SKM-1 (cell line): ENCODE results near the gene SLIT3.

Experiments used
- DNase-seq: peaks from one replicate; lab custom pipeline; 2025; ENCODE audit not compliant: unreplicated experiment; lab: John Stamatoyannopoulos, UW

The SLIT3 gene

DNA sequence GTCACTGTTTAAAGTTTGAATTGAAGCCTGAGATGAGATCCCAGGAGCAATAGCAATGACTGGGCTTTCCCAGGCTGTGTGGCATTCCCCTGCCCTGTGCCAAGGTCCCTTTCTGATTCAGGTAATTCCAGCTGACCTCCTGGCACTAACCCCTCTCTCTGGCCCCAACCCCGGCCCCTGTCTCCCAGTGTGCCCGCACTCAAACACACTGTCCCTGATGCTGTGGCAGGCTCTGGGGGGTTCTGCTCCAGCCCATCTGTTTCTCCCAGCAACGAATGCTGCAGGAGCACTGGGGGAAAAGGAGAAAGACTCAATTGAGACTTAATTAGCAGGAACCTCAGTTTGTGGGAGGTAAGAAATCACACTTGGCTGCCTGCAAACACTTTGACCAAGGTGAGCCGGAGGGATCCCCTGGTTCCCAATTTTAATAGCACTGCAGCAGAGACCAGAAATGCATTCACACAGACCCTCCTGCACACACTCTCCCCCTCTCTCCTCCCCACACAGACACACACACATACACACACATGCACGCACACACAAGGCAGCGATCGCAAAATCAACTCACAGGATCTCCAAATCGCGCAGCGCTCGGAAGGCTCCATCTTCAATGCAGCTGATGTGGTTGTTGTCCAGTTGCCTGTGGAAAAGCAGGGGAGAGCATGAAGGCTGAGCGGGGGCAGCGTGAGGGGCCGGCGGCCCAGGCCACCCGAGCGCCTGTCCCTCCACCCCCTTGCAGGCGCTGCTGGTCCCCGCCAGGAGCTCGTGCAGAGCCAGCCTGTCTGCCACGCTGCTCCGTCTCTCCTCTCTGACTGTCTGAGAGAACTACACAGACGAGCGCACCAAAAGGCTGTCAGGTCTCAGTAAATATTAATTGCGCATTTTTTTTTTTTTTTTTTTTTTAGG is 456.7 kb downstream of the SLIT3 start:
- DNase-seq = no peak

DNA sequence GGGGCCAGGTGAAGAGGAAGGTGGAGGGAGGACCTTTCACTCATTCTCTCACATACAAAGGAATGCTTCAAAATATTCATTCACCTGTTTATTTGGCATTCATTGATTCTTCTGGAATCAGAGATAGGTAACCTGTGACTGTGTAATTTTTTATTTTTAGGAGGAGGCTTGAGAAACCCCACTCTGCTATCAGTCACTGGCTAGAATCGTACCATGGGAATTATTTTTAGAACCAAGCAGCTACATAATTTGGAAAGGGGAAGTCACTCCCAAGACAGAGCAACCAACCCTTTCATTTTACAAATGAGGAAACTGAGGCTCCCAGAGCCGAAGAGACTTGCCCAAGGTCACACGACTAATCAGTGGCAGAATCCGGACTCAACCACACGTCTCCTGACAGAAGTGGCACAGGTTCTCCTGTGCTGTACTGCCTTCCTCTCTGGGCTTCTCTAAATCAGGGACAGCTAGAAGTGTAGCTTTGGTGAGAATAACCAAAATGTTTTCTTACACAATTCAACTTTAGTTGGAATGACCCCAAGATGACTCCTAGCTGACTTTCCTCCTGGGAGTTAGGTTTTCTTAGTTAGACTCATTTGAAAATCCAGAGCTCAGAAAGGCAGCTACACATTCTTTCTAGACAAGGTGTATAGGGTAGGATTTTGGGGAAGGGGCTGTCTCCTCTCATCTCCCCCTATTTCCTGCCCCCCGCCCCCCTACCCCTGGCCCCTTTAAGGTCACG is 457.5 kb downstream of the SLIT3 start:
- DNase-seq = peak; percentile 16

DNA sequence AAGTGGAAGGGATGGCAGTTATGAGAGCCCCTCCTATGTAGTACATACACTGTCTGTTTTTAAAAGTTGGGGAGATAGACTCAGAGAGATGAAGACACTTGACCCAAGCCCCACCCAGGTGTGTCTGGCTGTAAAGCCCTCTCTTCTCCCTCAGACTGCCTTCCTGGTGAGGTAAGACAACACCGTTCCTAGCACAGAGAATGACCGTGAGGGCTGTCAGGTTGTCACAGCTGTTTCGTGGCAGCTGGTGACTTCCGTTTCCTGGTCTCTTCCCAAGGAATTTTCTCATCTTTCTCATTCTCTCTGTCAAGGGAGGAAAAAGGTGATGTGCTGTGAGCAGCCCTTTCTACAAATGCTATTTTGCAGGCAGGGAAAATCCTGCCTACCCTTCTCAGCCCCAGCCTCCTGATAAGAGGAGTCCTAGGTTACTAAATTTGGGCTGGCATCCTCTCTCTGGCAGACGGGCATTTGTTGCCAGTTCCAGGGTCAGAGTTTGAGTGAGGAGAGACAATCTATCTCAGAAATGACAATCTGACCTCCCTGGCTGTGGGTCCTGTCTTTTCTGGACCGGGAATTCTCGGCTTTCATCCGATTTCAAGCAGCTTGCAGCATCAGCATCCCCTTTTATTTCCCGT is 458.3 kb downstream of the SLIT3 start:
- DNase-seq = no peak

DNA sequence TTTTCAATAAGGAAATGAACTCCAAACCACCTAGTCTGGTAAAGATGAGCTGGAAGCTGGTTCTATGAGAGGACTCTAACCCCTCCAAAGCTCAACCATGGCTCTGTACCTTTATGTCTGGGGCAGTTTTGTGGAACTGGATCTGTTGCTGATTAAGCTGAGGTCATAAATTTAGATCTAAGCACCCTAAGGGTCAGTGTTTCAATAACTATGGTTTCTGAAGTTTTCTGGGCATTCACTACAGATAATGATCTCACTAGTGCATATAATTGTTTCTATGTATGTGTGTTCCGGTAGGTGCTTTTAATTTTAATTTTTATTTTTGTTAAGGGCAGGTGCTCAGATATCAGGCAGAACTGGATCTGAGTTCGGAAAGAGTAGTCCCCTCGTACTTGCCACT is 463.1 kb downstream of the SLIT3 start:
- DNase-seq = no peak

DNA sequence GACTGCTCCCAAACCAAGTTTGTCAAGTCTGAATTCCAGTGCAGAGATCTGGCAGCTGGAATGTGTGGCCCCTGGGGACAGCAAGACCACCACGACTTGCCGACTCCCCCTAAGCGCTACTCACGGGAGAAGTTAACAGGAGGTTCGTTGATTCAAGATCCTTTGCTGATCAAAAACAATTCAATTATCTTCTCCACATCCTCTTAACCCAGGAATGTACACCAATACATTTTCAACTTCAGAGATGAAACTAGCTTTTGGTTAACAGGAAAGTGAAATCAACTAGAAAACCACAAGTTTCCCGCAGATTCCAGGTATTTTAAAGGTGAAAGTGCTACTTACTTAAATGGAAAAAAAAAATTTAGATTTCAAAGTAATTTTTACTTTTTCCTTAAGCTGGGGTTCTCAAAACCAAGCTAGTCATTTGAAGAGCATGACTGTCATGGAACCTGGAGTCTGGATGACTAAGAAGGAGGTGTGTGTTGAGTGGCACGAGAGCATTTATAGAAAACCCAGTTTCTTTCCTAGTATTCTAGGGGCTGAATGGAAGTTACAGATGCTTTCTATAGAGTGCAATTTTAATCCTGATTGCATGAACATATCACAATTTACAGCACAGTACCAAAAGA is 464.2 kb downstream of the SLIT3 start:
- no peak for DNase-seq

DNA sequence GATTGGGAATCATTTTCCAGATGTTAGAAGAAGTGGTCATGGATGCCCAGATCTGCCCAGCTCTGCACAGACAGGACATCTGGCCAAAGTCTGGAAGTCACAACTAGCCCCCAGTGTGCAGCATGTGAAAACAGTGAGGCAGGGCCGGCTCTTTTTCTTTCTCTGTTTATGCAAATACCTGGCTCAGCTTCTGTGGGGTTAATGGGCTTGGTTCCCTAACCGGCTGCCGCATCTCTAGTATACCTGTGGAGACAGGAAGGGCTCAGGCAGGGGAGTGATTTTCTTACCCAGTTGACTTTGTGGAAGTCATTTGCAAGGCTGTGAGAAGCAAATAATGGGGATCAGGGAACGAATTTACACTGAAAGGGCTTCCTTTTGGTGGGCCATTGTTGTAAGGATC is 467.0 kb downstream of the SLIT3 start:
- DNase-seq = no peak

DNA sequence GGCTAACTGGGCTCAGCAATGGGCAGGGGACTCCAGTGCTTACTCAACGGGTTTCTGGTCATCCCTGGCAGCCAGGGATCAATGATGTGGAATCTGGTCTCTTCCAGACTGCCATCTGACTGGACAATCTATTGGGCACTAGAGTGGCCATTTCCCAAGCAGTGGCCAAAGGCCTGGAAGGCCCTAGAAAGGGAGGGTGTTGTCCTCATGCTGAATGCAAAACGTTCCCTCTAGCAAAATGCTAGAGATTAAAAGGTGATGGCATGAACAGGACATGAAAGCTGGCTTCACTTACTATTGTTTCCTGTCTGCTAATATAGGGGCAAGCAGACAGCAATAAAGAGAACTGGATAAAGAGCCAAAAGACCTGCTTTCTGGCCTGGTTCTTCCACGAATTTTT is 467.6 kb downstream of the SLIT3 start:
- DNase-seq = no peak

DNA sequence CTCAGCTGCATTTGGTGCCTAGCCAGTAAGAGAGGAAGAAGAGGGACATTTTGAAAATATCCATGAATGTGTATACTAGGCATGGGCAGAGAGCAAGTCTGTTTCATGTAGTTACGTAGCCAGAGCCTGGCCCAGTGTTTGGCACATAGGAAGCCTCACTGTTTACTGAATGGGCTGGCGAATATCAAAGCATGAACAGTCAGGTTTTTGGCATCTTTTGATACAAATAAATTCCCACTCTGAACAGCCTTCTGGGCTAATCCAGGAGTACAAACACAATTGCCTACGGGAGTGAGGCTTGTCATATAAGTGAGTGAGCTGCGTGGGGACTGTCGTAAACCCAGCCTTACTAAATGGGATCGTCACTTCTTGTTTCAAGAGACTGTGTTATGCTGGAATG is 468.6 kb downstream of the SLIT3 start:
- no peak for DNase-seq

DNA sequence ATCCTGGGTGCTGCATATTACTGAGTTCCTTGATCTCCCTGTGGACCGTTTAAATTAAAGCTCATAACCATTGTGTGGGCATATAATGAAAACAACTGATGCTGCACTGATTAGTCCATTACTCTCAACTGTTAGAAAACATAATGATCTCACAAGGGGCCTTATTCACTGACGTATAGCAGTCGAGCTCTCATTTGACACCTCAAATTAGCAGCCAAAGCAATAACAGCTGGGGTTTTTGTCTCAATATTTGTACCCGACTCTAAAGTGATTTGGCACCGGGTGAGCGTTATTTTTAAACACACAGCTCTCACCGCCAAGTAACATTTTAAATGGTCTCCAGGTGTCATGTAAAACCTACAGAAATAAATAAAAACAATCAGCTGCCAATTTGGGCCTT is 469.6 kb downstream of the SLIT3 start:
- DNase-seq = no peak

DNA sequence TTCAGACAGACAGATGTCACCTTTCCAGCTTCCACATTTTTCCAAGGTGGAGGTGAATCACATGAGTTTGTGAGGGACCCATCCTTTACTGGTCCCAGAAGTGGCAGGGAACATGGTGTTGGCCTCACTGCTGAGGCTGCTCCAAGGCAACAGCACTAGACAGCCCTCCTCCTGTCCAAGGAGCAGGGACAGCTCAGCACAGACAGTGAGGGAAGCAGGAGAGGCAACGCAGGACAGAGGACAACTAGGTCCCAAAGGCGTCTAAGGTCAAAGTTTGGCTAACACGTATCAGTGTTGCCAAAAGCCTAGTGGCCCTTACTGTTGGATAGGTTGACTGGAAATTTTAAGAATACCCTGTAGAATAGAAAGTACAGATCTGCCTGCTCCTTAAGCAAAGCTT is 470.1 kb downstream of the SLIT3 start:
- no peak for DNase-seq

DNA sequence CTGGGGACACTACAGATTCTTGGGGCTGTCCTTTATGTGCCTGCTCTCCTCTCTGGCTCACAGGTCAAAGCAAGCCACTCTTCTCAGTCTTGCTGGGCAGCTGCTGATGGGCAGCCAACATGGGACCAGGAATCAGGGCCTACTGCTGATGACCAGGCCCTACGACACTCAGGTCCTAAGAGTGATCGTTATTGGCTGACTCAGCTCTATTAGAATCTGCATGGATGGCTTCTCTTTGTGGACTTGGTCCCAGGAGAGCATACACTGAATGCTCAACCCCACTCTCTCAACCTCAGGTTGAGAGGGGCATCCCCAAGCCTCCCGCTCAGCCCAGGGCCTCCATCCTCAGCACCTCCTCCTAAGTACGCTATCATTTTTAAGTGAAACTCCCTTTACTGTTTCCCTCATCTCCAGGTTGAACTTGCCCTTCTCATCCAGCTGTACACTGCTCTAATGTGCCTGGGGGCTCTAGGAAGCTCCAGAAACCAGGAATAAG is 471.0 kb downstream of the SLIT3 start:
- DNase-seq = no peak

DNA sequence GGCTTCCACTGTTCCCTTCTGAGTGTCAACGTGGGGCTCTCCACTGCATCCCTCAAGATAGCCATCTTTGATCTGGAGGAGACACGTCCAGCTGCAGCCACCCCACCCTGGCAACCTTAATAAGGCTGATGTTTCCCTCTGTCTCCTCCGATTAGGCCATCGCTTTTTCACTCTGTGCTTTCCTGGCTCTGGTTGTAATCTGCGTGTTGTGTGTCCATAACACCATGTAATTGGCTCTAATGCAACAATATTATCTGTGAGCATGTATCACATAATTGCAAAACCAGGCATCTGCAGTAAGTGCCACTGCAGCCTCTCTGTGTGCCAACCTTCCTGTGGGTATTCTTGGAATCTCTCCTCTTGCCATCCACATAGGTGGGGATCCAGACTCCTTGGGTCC is 471.9 kb downstream of the SLIT3 start:
- no peak for DNase-seq

DNA sequence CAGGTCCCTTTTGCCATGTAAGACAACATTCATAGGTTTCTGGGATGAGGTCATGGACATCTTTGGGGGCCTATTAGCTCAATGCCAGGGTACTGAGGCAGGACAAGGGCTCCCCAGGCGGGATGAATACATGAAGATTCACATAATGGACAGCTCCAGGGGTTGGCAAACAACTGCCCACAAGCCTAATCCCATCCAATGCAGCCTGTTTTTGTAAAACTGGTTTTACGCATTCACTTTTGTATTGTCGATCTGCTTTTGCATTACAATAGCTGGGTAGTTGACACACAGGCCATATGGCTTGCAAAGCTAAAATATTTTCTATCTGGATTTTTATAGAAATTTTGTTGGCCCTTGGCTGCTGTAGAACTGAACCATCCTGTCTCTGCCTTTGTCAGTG is 473.3 kb downstream of the SLIT3 start:
- no peak for DNase-seq

DNA sequence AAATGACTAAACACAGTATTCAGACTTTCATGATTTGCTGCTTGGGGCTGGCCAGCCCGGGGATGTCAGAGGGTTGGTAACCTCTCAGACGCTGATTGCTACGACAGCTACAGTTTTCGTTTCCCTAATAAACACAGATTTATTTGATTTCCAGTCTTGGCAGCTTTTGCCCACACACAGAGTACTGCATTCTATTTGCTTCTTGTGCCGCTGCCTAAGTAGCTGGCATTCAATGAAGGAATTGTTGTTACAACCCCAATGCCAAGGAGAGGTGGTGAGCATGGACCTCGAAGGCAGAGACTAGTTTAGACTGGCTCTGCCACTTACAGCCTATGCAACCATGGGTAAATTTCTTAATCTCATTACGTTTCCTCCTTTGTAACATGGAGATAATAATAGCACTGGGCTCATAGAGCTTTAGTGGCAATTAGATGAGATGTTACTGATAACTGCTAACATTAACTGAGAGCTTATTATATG is 474.7 kb downstream of the SLIT3 start:
- DNase-seq = no peak

DNA sequence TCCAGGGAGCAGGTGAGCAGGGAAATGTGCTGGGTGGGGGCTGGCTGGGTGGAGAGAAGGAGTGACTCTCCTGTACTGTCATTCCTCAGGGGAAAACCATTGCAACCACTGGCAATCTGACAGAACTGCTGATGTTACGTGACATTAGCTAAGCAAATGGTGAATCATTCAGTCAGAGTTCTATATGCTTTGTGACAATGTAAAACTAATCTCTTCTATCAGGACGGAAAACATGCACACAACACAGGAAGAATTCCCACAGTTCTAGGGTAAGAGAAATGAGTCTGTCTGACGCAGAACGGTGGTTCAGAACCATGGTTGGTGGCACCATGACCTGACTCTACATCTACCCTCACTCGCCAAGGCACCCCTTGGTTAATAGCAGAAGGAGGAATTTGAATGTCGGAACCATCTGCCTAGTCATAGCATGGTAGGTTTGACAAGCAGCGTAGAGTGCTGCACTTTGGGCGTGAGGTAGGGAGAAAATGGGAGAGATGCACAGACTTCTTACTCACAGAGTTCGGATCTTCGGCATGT is 478.1 kb downstream of the SLIT3 start:
- no peak for DNase-seq

DNA sequence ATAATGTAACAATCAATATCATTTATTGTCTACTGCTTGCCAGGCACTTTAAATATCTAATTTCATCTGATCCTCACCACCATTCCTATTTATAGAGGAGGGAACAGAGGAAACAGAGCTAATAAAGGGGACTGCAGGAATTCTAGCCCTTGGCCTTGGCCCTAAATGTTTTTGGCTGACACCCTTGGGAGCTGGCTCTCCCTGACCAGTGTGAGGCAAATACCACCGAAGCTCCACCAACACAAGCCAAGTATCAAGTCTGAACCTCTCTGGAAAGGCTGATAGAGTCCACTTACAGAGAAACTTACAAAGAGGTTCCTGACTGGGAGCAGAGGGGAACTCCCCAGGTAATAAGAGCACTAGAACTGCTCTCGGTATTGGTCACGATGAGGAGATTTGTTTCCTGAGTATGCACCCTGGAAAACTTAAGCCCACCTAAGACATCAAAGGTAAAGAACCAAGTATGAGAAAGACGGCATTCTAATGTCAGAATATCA is 478.6 kb downstream of the SLIT3 start:
- no peak for DNase-seq

DNA sequence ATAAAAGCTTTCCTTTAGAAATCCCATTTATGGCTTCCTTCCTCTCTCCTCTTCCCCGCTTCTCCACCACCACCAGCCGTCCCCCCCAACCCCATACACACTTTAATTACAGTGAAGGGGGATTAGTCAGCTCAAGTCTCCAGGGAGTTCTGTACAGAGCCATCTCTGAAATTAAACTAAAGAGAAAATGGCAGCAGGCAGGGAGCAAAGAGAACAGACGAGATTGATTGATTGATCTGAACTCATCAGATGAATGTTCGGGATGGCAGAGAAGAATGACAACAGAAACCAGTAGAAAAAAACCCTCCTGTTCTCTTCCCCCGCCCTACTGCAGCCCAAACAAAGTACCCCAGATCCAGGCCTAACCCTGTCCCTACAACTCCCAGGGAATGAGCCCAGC is 480.1 kb downstream of the SLIT3 start:
- no peak for DNase-seq

DNA sequence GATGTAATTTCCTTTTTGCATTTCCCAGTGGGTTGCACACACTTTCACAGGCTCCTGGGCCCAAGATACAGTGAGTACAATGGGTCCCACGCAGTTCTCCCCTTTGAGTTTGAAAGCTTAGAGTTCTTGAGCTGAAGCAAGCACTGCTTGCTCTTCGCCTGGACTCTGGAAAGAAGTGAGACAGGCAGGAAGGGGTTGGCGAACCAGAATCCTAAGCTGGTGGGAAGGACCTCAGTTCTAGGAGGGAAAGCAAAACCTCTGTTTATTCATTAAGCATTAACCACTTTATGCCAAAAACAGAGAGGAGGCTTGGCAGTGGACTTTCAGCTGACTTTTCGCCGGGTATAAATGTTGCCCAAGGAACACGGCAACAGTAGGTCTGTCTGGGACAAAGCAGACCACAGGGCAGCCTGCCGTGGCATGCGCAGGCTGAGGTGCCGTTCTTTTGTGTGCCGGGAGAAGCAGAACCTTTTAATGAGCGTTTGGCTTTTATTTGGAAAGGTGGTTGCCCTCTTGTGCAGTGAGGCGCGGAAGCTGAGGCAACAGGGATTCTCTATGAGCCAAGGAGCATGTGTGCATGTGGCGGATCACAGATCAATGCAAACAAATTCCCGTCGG is 481.8 kb downstream of the SLIT3 start:
- no peak for DNase-seq

DNA sequence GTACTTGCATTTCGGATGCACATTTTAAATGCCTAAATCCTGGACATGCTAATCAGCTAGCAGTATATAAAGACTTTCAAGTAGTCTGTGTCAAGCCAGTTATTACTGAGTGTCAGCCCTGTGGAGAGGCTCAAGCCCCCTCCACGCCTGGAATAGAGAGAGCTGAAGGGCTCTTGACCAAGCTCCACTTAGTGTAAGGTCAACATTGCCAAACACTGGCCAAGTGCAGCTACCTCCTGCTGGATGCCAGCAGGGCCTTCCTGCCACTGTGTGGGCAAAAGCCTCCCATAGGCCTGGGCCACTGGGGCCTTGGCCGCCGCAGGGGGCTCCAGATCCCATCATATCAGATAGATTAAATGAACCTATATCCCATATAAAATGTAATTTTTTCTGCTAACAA is 482.4 kb downstream of the SLIT3 start:
- no peak for DNase-seq

DNA sequence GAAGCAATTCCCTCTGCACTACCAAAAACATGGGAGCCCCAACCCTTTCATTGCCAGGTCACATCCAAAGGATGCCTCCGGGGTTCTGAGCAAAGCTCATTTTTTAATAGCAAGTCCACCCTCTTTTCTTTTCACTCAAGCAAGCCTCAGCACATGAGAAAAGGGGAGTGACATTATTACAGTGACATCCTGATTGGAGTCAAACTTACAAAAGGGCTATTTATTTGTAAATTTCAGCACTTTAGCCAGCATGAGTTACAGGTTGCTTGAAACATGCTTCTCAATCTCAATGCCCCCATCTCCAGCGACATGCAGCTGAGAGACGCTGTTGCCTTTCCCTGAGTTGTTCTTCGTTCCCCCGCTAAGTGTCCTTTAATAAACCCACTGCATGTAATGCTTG is 483.3 kb downstream of the SLIT3 start:
- no peak for DNase-seq
